Measurements from ENCODE around the gene GPX7.
"Not testable (repeated sequence)": the region's sequence is repeated elsewhere in the genome, so short reads cannot be mapped to it uniquely, and the experiment has no call there.

GPX7 gene

DNA sequence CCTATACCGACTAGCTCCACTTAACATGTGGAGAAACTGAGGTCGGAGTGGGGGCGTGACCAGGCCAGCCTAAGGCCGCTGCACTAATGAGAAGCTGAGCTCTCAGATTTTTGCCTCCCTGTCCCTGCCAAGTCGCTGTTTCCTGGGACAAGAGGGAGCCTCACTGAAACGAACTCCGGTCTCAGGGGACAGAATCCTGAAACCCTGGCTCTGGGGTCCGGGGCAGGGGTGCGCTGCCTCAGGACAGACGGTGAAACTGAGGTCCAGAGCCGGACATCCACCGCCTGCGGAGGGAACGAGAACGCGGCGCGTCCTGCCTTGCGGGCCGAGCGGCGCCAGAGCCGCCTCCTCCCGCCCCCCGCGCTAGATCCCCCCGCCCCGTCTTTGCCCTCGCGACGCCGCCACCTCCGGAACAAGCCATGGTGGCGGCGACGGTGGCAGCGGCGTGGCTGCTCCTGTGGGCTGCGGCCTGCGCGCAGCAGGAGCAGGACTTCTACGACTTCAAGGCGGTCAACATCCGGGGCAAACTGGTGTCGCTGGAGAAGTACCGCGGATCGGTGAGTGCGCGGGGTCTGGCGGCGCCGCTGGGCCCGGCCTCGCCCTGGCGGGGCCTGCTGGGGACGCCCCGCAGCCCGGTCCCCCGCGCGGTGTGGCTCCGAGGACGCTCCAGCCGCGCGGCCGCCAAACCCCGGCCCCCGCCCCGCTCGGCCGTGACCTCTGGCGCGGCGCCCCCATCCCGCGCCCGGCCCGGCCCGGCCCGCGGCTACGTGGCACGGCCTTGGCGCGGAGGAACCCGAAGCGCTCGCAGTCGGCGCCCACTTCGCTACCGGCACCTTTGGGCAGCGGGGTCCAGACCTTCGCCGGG, at the start of gene GPX7:
Gene GPX7, plus strand, starts transcription at position 381 of the 865 bp plus-strand sequence. Its CDS starts 39 bp downstream, at position 420.
- DNase-seq = peak; percentile 13 to 64 (median 34)

DNA sequence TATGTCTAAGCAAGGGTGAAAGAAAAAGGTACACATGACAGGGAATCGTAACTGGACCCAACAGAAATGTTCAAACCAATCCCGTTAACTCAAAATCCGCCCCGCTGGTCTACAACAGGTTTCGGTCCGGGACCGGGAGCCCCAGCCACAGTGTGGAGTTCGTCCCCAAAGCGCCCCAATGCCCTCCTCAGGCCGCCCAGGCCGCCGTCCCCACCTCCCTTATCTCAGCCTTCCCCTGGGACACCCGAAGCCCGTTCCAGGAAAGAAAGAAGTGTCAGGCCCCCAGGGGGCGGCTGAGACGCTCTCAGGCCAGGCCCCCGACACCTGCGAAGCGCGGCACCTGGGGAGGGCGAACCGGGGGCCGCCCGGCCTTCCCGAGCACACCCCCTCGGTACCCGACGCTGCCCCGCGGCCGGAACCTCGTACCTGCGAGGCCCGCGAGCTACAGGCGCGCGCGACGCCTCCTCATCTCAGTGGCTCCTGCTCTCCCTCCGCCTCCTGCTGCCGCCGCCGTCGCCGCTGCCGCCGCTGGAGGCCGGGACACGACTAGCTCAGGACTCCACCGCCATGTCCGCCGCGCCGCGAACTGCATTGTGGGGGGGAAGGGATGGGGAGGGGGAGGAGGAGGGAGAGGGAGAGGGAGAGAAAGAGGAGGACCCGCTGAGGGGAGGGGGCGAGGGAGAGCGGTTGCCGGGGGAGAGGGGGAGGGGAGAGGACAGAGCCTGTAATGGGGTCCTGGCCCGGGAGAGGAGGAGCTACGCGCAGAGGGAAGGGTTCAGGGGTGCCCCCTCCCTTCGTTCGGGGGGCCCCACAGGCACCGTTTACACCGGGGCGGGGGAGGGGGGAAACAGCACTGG, 49.4 kb upstream of the GPX7 start, which contains the start of gene TUT4:
Gene TUT4, minus strand, starts transcription at position 588 of the 857 bp plus-strand sequence. CDS start 26,812 bp downstream, outside the sequence.
- DNase-seq = peak; percentile 46 to 67 (median 56)

DNA sequence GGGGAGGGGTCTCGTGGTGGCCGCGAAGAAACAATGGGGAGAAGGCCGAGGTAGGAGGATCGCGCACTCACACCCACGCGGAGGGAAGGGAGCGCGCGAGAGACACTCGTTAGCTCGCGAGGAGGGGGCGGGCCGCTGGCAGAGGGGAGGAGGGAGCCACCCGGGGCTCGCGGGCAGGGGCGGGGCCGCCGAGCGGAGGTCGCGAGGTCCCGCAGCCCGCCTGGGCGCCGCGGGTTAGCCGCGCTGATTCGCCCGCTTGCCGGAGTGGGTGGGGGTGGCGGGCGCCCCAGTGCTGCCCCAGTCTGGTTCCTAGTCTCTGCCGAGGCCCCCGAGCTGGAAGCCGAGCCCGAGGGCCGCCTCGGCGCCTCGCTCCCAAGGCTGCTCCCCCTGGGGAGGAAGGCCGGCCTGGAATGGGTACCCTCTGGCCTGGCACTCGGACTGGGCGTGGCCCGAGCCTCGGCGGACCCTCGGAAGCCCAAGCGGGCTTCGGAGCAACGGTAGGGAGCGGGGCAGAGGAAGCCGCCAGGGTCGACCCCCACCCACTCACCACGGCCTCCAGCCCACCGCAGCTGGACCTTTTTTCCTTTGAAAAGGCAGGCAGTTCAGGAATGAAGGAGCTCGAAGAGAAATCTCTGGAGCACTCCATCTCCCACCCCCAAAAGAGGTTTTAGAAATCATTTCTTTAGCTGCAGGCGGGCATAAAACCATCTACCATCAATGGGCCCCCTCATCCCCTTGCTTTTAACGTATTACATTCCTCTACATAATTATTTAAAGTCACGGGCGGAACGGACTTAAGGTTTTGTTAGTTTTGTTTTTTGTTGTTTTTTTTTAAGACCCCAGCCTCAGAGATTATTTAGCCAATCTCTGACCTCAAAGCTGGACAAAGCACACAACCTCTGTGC, 48.6 kb upstream of the GPX7 start:
- peak; percentile 69 to 92 (median 78) for DNase-seq

DNA sequence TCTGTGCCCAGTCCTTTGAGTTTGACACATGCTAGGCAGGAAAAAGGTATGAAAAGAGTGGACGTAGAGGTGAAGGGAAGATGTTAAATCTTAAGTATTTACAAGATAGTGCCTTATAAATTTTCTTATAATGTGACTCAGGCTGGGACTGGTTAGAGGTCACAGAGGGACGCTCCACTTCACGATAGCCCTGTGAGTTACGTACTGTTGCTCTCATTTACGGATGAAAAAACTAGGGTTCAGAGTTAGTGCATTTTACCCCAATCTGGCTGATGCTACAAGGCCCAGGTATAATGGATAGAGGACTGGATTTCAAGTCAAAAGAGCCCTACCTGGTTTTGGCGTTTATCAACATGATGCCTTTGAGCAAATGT, 47.9 kb upstream of the GPX7 start:
- DNase-seq = no peak

DNA sequence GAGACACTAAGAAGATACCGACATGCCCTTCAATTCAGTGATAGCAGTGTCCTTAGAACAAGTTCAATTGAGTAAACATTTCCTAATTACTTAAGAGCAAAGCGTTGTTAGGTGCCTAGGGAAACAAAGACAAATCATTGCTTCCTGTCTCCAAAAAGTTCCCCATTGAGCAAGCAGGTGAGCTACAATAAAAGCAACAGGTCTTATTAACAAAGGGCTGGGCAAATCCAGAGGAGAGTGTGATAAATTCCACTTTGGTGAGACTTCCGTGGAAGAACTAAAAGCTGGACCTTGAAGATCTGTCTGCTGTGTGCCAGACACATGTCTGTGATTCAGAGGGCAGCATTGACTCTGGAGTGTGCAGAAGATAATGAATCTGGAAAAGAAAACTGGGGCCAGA, 47.4 kb upstream of the GPX7 start:
- no peak for DNase-seq

DNA sequence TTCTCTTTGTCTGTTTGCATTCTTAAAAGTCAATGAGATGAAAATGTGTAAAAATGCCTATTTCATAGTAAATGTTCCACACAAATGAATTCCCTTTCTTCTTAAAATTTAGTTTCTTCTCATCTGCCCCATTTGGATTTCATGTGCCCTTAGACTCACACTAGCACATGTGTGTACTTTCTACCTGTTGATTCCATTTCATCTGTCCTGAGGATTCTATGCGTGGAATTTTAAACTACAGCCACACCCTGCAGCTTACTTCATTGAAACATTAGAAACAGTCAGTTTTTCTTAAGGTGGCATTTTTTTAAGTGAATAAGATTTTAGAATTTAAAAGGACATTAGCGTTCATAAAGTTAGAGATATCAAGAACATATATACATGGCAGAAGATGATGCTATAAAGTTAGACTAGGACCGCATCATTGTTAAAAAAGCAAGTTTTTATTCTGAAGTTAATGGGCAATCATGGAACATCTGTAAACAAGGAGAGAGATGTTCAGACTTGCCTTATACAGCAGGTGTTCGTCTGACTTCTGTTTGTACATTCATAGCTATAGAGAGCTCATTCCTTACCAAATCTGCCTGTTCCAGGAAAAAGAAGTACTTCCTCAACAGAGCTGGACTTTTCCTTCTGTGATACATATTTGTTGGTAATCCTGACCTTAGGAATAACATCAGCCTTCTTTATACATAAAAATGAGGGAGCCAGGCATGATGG, 45.4 kb upstream of the GPX7 start:
- no peak for DNase-seq

DNA sequence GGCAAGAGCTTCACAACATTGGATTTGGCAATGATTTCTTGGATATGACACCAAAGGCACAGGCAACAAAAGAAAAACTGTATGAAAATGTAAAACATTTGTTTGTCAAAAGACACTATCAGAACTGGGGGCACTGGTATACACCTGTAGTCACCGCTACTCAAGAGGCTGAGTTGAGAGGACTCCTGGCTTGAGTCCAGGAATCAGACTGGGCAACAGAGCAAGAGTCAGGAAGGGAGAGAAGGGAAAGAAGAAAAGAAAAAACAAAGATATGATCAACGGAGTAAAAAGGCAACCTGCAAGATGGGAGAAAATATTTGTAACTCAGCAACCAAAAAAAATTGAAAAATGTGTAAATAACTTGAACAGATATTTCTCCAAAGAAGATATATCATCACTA, 43.2 kb upstream of the GPX7 start:
- DNase-seq = no peak

DNA sequence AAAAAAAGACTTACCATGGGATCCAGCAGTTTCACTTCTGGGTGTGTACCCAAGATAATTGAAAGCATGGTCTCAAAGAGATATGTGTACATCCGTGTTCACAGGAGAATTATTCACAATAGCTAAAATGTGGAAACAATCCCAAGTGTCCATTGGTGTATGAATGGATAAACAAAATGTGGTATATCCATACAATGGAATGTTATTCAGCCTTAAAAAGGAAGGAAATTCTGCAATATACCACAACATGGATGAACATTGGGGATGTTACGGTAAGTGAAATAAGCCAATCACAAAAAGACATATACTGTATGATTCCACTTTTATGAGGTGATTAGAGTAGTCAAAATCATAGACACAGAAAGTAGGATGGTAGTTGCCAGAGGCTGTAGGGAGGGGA, 42.3 kb upstream of the GPX7 start:
- DNase-seq = no peak

DNA sequence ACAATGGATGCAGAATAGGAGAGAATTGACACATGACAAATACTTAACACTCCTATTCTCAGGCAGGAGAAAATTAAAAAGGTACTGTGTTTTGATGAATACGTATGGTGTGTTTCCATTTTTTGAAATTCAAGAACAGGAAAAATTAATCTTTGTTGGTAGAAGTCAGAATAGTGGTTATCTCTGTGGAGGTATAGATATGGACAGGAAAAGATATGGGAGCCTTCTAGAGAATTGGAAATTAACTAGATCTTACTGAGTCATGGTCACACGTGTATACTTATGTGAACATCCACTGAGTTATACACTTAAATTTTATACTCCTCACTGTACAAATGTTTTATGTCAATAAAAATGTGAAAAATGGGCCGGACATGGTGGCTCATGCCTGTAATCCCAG, 39.4 kb upstream of the GPX7 start:
- no peak for DNase-seq

DNA sequence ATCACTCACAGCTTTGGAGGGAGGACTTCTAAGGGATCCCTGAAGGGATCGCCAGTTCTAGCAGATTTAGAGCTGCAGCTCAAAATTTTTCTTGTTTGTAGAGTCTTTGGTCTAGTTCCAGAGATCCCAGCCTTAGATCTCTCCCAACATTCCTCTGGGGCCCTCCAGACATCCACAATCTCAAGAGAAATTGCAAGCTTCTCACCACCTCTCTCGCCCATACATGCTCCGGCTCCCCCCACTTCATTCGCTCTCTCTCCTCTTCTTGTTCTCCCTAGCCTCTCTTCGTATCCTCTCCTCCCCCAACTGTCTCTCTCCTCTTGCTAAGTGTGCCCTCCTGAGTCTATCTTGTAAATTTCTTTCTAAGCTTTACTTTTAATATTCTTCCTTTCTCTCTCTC, 34.2 kb upstream of the GPX7 start:
- DNase-seq = no peak

DNA sequence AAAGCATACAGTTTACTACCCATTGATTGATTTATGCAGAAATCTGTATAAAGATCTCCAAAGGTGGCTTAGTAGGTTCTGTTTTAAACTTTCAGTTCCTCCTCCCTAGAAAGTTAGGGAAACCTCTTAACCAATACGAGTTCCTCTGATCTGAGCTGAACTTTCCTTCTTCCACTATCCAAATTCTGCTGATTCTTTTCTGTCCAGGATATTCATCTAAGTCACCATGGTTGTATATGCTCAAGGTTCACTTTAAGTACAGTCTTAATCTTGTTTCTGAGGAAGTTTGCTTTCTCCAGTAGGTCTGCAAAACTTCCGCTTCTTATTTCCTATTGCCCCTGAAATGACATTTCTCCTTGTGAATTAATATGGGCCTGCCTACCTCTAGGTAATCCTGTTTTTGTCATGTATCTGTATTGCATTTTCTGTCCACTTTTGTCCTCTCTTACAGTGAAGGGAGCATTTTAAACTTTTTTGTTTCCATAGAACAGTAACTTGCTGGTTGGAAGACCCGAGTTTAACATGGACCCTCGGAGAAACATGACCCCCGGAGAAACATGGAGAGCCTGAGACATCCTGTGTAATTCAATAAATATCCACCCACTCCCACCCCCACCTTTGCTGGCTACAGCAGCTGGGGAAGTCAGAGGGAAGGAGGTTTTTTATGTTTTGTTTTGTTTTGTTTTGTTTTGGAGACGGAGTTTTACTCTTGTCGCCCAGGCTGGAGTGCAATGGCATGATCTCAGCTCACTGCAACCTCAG, 32.5 kb upstream of the GPX7 start:
- DNase-seq = no peak

DNA sequence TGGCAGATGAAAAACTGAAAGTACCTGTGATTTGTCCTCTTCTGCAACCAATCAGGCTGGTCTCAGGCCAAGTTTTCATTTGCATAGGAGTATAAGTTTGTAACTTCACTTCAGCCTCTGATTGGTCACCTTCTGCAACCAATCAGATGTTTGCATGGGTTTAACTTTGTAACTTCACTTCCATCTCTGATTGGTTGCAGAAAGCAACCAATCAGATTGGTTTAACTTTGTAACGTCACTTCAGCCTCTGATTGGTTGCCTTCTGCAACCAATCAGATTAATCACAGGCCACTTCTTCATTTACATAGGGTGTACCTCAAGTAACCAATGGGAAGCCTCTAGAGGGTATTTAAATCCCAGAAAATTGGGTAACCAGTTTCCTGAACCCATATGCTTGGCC, 30.4 kb upstream of the GPX7 start:
- DNase-seq = no peak

DNA sequence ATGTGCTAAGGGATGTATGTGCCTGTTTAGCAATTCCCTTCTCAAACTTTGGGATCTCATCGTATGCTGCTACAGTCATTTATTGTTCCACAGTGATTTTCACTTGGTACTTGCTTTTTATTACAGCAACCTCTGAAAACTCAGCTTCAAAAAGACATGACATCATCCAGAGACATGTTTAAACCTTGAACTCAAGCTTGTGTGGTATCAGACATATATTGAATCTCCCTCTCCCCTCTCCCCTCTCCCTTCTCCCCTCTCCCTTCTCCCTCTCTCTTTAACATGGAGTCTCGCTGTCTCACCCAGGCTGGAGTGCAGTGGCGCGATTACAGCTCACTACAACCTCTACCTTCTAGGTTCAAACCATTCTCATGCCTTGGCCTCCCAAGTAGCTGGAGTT, 29.8 kb upstream of the GPX7 start:
- DNase-seq = no peak

DNA sequence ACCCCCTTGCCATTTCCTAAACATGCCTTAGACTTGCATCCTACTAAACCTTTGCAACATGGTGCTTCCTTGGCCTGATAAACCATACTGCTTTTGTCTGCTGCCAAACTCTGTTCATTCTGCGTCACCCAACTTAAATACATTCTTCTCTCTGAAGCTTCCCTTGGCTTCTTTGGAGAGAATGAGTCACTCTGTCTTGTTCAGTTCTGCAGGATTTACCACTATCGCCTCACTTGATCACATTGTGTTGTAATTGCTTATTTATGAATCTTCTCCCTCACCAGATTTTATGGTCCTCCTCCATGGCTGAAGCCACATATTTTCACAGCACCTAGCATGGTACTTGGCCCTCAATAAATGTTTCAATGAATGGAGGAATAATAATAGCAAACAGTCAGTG, 27.6 kb upstream of the GPX7 start:
- no peak for DNase-seq

DNA sequence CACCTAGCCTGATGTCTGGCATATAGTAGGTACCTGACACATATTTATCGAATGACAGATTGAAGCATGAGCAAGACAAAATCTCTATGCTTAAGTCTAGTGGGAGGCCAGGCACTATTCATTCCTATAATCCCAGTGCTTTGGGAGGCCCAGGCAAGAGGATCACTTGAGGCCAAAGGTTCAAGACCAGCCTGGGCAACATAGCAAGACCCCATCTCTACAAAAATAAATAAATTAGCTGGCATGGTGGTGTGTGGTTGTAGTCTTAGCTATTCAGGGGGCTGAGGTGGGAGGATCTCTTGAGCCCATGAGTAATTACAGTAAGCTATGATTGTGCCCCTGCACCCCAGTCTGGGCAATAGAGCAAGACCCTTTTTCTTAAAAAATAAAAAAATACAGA, 26.1 kb upstream of the GPX7 start:
- DNase-seq = no peak

DNA sequence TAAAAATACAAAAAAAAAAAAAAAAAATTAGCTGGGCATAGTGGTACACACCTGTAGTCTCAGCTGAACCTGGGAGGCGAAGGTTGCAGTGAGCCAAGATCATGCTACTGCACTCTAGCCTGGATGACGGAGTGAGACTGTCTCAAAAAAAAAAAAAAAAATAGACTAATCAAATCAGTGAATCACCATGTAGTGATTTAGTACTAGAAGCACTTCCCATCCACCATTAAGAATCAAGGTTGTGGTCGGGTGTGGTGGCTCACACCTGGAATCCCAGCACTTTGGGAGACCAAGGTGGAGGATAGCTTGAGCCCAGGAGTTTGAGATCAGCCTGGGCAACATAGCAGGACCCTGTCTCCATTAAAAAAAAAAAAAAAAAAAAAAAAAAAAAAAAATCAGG, 24.1 kb upstream of the GPX7 start:
- not testable (repeated sequence) for DNase-seq

DNA sequence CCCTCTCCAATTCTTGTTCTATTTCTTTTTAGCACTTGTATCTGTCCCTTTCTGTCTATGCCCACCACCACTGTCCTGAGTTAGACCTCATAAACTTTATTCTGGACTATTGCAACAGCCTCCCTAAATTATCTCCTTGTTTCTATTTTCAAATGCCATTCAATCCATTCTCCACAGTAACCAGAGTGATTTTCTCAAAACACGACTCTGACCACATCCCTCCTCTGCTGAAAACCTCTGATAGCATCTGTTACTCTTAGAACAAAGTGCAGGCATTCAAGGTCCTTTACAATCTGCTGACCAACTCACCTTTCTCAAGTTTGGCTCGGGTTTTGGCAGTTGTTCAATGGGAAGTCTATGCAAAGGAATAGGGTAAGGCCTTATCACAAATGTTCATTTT, 22.8 kb upstream of the GPX7 start:
- DNase-seq = no peak

DNA sequence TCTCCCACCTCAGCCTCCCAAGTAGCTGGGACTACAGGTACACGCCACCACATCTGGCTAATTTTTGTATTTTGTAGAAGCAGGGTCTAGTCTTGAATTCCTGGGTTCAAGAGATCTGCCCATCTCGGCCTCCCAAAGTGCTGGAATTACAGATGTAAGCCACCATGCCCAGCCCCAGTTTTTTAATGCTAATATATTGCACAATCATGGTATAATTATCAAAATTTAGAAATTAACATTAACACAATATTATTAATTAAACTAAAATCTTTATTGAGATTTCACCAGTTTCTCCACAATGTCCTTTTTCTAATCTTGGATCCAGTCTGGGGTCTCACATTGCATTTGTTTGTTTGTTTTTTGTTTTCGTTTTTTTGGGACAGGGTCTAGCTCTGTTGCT, 21.9 kb upstream of the GPX7 start:
- no peak for DNase-seq

DNA sequence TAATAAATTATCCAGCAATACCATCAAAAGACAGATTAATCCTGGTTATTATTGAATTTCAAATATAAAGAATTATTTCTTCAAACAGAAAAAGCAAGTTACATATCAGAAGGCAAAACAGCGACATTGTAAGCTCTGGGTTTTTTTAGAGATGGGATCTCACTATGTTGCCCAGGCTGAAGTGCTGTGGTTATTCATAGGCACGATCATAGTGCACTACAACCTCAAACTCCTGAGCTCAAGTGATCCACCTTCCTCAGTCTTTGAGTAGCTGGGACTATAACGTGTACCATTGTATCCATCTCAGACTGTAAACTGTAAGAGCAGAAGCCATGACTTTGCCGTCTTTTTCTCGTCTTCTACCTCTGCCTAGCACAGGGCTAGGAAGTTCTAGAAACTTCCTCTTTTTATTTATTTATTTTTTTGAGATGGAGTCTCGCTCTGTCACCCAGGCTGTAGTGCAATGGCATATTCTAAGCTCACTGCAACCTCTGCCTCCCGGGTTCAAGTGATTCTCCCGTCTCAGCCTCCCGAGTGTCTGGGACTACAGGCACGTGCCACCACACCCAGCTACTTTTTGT, 20.0 kb upstream of the GPX7 start:
- no peak for DNase-seq

DNA sequence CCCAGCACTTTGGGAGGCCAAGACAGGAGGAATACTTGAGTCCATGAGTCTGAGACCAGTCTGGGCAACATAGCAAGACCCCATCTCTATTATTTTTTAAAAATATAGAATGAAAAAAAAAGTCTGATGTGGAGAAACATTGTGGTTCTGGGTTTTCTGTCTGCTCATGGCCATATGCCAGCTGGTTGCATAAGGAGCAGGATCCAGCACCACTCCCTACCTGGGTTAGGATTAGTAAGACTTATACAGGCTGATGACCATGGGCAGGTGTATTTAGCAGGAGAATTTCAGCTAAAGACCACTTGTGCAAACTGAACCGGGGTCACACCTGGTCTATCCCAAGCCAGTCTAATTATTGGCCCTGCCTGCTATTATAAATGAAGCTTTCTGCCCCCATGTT, 16.7 kb upstream of the GPX7 start:
- DNase-seq = no peak

DNA sequence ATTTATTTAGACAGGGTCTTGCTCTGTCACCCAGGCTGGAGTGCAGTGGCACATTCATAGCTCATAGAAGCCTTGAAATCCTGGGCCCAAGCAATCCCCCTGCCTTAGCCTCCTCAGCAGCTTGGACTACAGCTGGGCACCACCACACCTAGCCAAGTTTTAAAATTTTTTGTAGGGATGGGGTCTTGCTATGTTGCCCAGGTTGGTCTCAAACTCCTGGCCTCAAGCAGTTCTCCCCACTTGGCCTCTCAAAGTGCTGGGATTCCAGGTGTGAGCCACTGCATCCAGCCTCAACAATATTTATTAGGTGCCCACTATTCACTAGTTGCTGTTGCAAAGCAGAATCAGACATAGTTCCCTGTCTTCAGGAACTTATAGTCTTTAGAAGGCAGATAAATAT, 14.1 kb upstream of the GPX7 start:
- DNase-seq = no peak
